ENCODE results near the gene HSPB6.
A peak's percentile ranks its signal among the peaks of the same experiment; 100 is the strongest.

Gene HSPB6

DNA sequence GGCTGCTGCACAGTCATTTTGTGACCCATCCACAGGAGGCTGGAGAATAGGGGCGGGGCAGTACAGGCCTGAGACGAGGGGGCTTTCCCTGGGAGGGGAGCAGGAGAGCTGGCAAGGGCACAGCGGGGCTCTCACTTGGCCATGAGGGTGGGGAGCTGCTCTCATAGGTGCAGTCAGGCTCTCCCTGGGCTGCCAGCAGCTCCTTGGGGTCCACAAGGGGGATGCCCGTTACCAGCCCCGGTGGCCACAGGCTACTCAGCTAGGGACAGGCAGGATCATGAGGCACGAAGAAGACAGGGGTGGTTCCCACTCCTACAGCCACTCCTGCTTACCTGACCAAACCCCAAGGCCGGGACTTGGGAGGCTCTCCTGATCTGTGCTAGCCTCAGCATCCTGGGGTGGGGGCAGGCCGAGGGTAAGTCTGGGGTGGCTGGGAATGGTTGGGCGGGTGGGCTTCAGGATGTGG lies 35.0 kb upstream of the HSPB6 start:
- H3K27ac ChIP-seq (ENCODE audit: low read depth, low read length): no peak overlapping the region
- H3K4me1 ChIP-seq (ENCODE audit: insufficient read depth, low read length): peaks cover under 1% of the 10 kb centered on the region; the same call in 1 of the 2 replicates
- 91% methylated on average over 9 of the region's 9 CpGs for WGBS

DNA sequence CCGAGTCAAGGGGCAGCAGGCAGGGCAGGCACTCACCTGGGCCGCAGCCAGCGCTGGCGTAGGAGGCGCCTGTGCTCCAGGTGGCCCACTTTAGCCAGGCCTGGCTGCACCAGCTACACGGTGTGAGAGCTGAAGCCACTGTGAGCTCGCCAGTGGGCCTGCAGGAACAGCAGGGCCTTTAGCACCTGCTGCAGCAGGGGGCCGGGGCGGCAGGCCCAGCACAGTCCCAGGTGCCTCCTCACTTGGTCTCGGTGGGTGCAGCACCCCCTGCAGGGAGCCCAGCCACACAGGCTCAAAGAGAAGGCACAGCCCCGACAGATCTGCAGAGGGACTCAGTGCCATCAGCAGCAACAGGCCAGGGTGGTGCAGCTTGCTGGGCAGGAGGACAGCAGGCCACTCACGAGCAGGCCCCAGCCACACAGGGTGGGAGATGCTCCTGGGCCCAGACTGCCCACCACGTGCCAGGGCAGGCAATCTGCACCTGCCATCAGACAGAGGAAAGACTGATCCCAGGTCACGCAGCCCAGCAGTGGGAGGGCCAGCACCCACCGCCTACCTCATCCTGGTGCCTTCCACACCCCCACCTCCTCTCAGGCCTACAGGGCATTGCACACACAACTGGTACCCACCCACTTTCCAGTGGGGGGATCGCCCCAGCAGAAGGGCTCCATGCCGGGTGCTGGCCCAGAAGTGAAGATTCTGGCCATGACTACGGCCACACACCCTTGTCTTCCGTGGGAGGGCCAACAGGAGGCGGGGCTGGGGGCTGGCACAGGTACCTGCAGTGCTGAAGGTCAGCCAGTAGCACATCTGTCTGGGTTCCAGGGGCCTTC lies 34.4 kb upstream of the HSPB6 start:
- no peak overlapping the region for H3K9ac ChIP-seq (ENCODE audit: low read depth, low read length)
- no peaks in the 10 kb centered on the region for H3K9me3 ChIP-seq (ENCODE audit: insufficient read depth, low read depth, low read length)
- peaks cover 9% of the 10 kb centered on the region for H3K27me3 ChIP-seq (ENCODE audit: insufficient read depth, low read length)
- H3K36me3 ChIP-seq (ENCODE audit: insufficient read depth, low read length): no peaks in the 10 kb centered on the region
- no peak overlapping the region for H3K27ac ChIP-seq (ENCODE audit: low read depth, low read length)
- 78% methylated on average over 20 of the region's 20 CpGs for WGBS
- no peaks in the 10 kb centered on the region for H3K4me1 ChIP-seq (ENCODE audit: insufficient read depth, low read length)
- H3K4me3 ChIP-seq (ENCODE audit: low read length): no peak overlapping the region

More for the DNA sequence above, 35.0 kb upstream of the HSPB6 start:
- no peak overlapping the region for H3K9ac ChIP-seq (ENCODE audit: low read depth, low read length)
- no peaks in the 10 kb centered on the region for H3K36me3 ChIP-seq (ENCODE audit: insufficient read depth, low read length)
- no peaks in the 10 kb centered on the region for H3K9me3 ChIP-seq (ENCODE audit: insufficient read depth, low read depth, low read length)
- no peak overlapping the region for H3K4me3 ChIP-seq (ENCODE audit: low read length)
- peaks cover 16% of the 10 kb centered on the region for H3K27me3 ChIP-seq (ENCODE audit: insufficient read depth, low read length)

DNA sequence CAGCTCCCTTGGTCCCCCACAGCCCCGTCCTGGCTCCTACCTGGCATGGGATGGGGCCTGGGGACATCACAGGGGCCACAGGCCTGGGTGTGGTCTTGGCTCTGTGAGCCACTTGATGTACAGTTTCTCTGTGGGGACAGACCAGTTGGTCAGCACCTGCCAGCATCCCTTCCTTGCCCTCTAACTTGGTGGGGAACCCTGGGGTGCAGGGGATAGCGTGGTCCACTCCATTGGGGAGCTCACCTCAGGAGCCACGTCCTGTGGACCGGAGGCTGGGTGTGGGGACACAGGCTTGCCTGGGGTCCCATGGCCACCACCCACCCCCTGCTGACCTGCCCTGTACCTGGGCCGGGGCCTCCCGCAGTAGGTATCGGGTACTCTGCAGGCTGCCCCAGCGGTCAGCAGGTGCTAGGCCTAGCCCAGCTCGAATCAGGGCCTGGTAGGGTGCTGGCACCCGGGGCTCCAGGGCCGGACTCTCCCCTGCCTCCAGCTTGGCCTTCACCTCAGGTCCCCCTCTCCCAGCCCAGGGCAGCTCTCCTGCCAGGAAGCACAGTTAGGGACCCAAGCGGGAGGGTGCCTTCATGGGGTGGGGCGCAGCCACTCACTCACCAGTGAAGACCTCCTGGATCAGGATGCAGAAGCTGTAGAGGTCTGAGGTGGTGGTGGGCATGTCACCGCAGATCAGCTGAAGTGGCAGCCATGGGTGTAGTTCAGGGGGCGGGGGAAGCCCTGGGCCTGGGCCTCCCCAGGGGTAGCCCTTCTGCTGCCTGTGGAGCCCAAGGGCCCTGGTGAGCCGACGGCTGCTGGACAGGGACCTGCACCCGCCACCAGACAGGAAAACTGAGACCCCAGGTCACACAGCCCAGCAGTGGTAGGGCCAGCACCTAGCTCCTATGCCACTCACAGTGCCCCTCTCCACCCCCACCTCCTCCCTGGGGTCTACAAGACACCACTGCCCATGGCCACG lies 33.4 kb upstream of the HSPB6 start:
- Histone ChIP-seq H3K27me3 (ENCODE audit: insufficient read depth, low read length) (peaks cover under 1% of the 10 kb centered on the region), H3K9ac (ENCODE audit: low read depth, low read length) (no peak overlapping the region), H3K36me3 (ENCODE audit: insufficient read depth, low read length) (no peaks in the 10 kb centered on the region), H3K4me1 (ENCODE audit: insufficient read depth, low read length) (no peaks in the 10 kb centered on the region), H3K9me3 (ENCODE audit: insufficient read depth, low read depth, low read length) (no peaks in the 10 kb centered on the region), H3K4me3 (ENCODE audit: low read length) (no peak overlapping the region), H3K27ac (ENCODE audit: low read depth, low read length) (no peak overlapping the region)
- 91% methylated on average over 19 of the region's 19 CpGs for WGBS

DNA sequence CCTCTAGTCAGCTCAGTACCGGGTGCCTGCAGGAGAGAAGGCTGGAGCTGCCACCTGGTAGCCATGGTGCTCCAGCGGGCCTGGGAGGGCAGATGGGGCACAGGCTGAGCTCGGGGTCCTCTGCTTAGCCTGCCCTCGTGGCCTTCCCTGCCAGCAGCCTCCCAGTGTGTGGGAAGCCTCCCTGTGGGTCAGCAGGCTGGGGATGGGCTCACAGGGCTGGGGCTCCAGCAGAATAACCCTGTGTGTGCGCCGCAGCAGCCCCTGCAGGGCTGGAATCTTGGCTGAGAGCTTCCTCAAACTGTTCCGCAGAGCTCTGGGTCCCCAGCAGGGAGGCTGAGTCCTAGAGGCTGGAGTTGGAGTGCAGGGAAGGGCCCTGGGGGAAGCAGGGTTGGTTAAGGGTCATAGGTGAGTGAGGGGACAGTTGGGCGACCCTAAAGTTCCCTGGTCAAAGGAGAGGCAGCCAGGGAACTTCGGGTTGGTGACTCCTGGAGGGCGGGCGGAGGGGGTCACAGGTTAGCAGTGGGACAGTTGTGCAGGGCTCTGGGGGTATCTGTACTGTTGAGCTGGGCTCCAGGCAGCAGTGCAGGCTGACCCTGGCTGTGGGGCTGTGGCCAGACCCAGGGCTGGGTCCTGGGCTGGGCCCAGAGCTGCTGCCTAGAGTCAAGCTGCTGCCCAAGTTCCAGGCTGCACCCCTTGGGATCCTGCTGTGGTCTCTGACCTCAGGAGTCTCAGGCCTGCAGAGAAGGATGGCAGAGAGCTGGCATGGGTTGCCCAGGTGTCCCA lies 32.6 kb upstream of the HSPB6 start:
- Histone ChIP-seq H3K9me3 (ENCODE audit: insufficient read depth, low read depth, low read length) (no peaks in the 10 kb centered on the region), H3K36me3 (ENCODE audit: insufficient read depth, low read length) (no peaks in the 10 kb centered on the region), H3K4me1 (ENCODE audit: insufficient read depth, low read length) (no peaks in the 10 kb centered on the region), H3K27ac (ENCODE audit: low read depth, low read length) (no peak overlapping the region), H3K9ac (ENCODE audit: low read depth, low read length) (no peak overlapping the region), H3K27me3 (ENCODE audit: insufficient read depth, low read length) (no peaks in the 10 kb centered on the region; the same call in 1 of the 2 replicates), H3K4me3 (ENCODE audit: low read length) (no peak overlapping the region)
- WGBS: 83% methylated on average over 11 of the region's 11 CpGs

DNA sequence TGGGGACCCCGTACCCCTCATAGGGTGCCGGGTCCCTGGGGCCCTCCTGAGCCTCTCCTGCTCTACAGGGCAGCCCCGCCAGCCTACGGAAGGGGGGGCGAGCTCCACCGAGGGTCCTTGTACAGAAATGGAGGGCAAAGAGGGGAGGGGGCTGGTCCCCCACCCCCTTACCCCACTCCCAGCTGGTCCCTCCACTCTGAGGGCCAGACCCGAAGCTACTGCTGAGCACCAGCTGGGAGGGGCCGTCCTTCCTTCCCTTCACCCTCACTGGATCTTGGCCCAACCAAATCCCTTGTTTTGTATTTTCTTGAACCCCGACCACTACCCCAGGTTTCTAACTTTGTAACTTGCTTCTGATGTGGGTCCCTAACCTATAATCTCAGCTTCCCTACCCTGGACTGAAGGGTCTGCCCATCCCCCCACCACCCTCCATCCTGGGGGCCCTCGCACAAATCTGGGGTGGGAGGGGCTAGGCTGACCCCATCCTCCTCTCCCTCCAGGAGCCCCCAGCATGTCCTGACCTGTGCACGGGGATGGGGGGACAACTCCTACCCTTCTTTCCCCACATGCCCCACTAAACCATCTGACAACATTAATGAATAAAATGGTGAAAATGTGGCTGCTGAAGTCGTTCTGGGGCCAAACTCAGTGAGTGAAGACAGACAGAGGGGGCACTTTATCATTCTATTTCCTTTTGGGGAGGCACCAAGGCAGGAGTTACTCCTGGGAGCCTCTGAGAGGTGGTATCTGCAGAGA lies 31.6 kb upstream of the HSPB6 start:
- Histone ChIP-seq H3K27ac (ENCODE audit: low read depth, low read length) (no peak overlapping the region), H3K4me3 (ENCODE audit: low read length) (no peak overlapping the region)
- WGBS: 83% methylated on average over 10 of the region's 12 CpGs

DNA sequence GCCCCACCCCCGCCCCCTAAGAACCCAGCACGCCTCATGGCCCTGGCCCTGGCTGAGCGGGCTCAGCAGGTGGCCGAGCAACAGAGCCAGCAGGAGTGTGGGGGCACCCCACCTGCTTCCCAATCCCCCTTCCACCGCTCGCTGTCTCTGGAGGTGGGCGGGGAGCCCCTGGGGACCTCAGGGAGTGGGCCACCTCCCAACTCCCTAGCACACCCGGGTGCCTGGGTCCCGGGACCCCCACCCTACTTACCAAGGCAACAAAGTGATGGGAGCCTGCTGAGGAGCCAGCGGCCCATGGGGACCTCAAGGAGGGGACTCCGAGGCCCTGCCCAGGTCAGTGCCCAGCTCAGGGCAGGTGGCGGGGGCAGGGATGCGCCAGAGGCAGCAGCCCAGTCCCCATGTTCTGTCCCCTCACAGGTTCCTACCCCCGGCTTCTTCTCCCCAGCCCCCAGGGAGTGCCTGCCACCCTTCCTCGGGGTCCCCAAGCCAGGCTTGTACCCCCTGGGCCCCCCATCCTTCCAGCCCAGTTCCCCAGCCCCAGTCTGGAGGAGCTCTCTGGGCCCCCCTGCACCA lies 30.5 kb upstream of the HSPB6 start:
- H3K9ac ChIP-seq (ENCODE audit: low read depth, low read length): no peak overlapping the region
- 95% methylated on average over 15 of the region's 15 CpGs for WGBS
- no peak overlapping the region for H3K27ac ChIP-seq (ENCODE audit: low read depth, low read length)
- H3K4me1 ChIP-seq (ENCODE audit: insufficient read depth, low read length): no peaks in the 10 kb centered on the region
- no peak overlapping the region for H3K4me3 ChIP-seq (ENCODE audit: low read length)
- no peaks in the 10 kb centered on the region for H3K36me3 ChIP-seq (ENCODE audit: insufficient read depth, low read length)
- no peaks in the 10 kb centered on the region for H3K27me3 ChIP-seq (ENCODE audit: insufficient read depth, low read length)
- no peaks in the 10 kb centered on the region for H3K9me3 ChIP-seq (ENCODE audit: insufficient read depth, low read depth, low read length)

More for the DNA sequence above, 31.6 kb upstream of the HSPB6 start:
- Histone ChIP-seq H3K36me3 (ENCODE audit: insufficient read depth, low read length) (no peaks in the 10 kb centered on the region), H3K4me1 (ENCODE audit: insufficient read depth, low read length) (no peaks in the 10 kb centered on the region), H3K27me3 (ENCODE audit: insufficient read depth, low read length) (no peaks in the 10 kb centered on the region; the same call in 1 of the 2 replicates), H3K9me3 (ENCODE audit: insufficient read depth, low read depth, low read length) (no peaks in the 10 kb centered on the region), H3K9ac (ENCODE audit: low read depth, low read length) (no peak overlapping the region)

DNA sequence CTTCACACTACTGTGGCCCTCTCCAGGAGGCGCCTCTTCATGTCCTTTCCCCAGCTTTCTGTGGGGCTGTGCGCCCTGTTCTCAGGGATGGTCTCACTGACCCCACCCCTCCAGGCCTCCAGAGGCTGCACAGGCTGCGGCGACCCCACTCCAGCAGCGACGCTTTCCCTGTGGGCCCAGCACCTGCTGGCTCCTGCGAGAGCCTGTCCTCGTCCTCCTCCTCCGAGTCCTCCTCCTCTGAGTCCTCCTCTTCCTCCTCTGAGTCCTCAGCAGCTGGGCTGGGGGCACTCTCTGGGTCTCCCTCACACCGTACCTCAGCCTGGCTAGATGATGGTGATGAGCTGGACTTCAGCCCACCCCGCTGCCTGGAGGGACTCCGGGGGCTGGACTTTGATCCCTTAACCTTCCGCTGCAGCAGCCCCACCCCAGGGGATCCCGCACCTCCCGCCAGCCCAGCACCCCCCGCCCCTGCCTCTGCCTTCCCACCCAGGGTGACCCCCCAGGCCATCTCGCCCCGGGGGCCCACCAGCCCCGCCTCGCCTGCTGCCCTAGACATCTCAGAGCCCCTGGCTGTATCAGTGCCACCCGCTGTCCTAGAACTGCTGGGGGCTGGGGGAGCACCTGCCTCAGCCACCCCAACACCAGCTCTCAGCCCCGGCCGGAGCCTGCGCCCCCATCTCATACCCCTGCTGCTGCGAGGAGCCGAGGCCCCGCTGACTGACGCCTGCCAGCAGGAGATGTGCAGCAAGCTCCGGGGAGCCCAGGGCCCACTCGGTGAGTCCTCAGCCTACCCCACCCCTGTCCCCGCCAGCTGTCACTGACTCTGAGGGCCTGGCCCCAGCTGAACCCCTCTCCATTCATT lies 29.7 kb upstream of the HSPB6 start:
- no peak overlapping the region for H3K4me3 ChIP-seq (ENCODE audit: low read length)
- no peak overlapping the region for H3K9ac ChIP-seq (ENCODE audit: low read depth, low read length)
- H3K36me3 ChIP-seq (ENCODE audit: insufficient read depth, low read length): no peaks in the 10 kb centered on the region
- no peaks in the 10 kb centered on the region for H3K9me3 ChIP-seq (ENCODE audit: insufficient read depth, low read depth, low read length)
- WGBS: 92% methylated on average over 31 of the region's 31 CpGs
- H3K27me3 ChIP-seq (ENCODE audit: insufficient read depth, low read length): no peaks in the 10 kb centered on the region
- H3K27ac ChIP-seq (ENCODE audit: low read depth, low read length): no peak overlapping the region
- H3K4me1 ChIP-seq (ENCODE audit: insufficient read depth, low read length): no peaks in the 10 kb centered on the region

DNA sequence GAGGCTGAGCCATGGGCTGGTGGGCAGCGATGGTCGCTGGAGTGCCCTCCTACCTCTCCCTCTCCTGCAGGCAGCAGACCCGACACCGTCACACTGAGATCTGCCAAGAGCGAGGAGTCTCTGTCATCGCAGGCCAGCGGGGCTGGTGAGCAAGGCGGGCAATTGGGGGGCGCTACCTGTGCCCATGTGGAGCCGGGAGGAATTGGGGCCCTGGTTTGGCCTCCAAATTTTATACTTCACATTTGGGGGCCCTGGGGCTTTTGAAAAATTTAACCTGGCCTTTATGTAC lies 28.5 kb upstream of the HSPB6 start:
- no peak overlapping the region for H3K27ac ChIP-seq (ENCODE audit: low read depth, low read length)
- no peaks in the 10 kb centered on the region for H3K9me3 ChIP-seq (ENCODE audit: insufficient read depth, low read depth, low read length)
- no peaks in the 10 kb centered on the region for H3K4me1 ChIP-seq (ENCODE audit: insufficient read depth, low read length)
- H3K36me3 ChIP-seq (ENCODE audit: insufficient read depth, low read length): no peaks in the 10 kb centered on the region
- H3K27me3 ChIP-seq (ENCODE audit: insufficient read depth, low read length): no peaks in the 10 kb centered on the region
- WGBS: 76% methylated on average over 10 of the region's 10 CpGs
- H3K9ac ChIP-seq (ENCODE audit: low read depth, low read length): peak overlapping the region; percentile 40; the same call in 1 of the 2 replicates
- H3K4me3 ChIP-seq (ENCODE audit: low read length): peak overlapping the region; percentile 48

DNA sequence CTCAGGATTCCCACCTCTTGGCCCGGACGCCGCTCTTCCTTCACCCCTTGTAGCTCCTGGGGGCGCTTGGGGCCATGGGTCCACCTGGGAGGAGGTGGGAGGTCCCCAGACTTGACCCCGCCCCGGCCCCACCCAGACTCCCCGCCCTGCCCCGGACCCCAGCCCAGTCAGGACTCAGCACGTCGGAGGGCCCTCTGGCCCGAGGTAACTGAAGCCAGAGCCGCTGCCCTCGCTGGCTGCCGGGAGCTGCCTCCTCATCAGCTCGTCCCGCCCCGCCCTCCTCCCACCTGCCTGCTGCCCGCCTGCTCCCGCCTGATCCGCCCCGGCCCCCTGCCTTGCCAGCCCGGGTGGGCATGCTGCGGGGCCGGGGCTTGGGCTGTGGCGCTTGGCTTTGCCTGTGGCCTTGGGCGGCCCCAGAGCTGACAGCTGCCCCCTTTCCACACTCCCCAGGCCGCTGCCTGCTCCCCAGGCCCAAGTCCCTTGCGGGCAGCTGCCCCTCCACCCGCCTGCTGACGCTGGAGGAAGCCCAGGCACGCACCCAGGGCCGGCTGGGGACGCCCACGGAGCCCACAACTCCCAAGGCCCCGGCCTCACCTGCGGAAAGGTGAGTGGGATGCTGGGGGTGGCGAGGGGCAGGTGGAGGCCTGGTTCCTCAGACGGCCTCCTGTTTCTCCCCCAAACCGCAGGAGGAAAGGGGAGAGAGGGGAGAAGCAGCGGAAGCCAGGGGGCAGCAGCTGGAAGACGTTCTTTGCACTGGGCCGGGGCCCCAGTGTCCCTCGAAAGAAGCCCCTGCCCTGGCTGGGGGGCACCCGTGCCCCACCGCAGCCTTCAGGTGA lies 27.9 kb upstream of the HSPB6 start:
- Histone ChIP-seq H3K27me3 (ENCODE audit: insufficient read depth, low read length) (no peaks in the 10 kb centered on the region), H3K9ac (ENCODE audit: low read depth, low read length) (peak overlapping the region; percentile 40; the same call in 1 of the 2 replicates), H3K9me3 (ENCODE audit: insufficient read depth, low read depth, low read length) (no peaks in the 10 kb centered on the region), H3K36me3 (ENCODE audit: insufficient read depth, low read length) (no peaks in the 10 kb centered on the region), H3K27ac (ENCODE audit: low read depth, low read length) (no peak overlapping the region), H3K4me1 (ENCODE audit: insufficient read depth, low read length) (no peaks in the 10 kb centered on the region), H3K4me3 (ENCODE audit: low read length) (peak overlapping the region; percentile 53)
- 12% methylated on average over 41 of the region's 45 CpGs for WGBS
